ENCODE measurements around the gene RAP2A.

The RAP2A gene

DNA sequence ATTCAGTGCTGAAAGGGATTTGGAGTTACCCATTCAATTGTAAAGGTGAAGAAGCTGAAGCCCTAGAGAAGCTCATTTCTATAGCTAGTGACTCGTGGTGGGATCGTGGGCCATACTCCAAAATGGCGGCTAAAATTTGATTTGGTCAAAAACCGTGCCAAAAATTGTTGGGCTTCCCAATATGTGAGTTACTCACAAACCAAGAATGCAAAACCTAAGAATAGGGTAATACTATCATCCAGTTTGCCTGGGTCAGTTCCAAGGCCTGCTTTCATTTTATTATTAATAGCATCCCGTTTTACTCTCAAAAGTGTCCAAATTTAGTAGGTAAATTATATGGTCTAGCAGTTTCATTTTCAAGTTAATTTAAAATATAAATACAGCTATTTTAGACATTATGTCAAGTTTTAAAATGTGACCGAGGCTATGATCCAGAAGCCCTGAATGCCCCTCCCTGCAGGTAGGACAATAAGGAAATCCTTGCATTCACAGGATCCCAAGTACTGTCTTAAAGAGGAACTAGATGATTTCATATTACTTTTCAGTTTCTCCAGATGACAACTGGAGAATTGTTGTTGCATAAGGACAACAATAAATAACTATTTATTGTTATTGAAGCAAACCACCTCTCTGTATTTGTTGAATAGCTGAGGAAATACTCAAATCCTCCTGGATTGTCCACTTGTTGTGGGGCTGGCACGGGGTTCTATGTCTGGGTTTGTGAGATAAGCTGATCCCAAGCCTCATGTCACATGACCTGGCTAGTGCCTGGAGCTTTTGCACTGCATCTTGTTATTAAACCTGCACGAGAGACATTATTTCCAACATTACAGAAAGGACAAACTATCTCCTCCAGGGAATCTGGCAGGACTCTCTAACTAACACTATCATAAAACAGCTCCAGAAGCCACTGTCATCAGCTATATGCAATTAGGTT, 11.6 kb upstream of the RAP2A start:
- no peak for DNase-seq

DNA sequence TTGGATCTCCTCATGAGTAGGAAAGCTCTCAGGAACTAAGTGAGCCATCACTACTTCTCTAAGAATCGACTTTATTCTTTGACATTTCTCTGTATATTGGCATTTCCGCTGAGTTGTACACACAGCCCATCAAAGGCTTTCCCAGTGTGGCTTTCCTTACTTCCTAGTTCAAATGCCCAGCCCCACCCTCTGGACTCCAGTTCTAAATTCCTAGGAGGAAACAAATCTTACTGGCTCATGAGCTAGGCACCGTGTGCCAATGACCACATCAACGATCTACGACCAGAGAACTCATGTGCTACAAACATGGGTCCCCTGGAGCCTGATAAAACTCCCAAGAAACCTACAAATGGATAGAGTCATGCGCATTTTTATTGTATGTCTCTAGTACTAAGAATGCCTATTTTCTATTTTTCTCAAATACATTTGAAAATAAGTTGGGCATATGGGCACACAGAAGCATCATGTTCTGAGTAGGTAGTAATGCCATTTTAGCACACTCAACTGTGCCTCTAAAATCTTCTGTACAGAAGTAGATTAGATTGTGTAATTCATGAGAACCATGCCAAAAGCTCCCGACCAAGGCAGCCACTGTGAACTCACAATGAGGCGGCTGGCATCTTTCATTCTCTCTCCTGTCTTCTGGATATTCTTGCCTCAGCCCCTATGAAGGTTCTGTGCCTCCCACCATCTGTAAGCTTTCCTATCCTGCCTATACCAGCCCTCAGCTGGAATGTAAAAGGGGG, 10.5 kb upstream of the RAP2A start:
- no peak for DNase-seq

DNA sequence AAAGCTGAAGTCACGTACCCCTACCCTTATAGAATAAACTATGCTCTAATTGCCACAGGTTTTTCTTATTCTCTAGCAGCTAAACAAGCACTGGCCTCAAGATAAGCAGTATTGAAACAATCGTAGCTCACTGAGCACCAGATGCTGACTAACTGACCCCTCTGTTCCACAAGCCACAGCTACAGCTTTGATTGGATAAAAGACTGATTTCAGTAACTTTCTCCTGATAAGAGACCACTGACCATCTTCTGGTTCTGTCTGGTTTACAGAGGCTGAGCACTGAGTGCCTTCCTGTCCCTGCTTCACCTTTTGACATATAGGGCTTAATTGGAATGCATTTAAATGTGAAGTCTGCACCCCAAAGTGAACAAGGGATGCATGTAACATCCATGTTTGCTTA, 8.4 kb upstream of the RAP2A start:
- DNase-seq = no peak

DNA sequence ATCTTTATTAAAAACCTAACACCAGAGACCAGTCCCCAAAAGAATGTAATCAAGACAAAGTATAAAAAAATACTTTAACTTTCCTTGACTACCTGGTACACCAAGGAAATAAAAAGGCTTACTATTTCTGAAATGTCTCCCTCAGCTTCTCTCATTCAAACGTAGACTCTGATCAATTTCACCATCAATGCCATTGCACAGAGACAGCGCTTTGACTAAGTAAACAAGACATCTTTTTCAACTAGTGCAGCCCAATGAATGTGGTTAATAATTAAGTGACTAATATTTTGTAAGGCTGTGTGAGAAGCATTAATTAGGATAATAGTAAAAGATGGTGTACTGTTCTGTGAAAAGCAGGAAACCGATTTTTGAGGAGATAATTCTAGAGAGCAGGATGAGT, 7.3 kb upstream of the RAP2A start:
- no peak for DNase-seq

DNA sequence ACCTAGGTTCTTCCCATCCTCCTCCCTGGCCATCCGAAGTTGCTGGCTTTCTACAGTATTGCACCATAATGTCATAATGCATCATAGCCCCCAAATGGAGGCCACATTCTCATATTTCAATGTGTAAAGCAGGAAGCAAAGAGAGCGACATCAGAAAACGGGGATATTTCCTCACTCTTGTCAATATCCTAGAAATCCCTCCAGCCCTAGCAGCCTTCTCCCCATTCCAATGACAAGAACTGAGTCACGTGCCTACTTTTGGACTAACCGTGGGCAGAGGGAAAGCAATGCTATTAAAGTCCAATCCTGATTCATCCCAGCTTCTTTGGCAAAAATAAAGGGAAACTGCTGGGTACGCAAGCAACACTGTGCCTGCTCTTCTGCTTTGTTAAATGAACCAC, 4.3 kb upstream of the RAP2A start:
- no peak for DNase-seq

DNA sequence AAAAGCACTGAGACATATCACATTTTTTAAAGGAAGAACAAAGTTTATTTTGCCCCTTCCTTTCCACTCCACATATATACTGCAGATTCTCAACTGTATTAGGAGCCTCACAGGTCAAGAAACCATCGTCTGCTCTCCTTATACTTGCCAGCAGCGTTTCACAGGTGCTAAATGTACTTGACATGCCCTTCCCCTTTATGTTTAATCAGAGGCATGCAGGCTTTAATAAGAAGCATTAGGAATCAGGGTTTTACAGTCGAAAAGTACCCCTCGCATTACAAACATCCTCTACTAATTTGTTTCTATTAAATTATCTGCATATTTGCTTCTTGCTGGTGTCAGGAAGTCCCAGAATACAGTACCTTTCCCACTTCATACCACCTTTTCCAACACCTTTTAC, 3.7 kb upstream of the RAP2A start:
- no peak for DNase-seq

DNA sequence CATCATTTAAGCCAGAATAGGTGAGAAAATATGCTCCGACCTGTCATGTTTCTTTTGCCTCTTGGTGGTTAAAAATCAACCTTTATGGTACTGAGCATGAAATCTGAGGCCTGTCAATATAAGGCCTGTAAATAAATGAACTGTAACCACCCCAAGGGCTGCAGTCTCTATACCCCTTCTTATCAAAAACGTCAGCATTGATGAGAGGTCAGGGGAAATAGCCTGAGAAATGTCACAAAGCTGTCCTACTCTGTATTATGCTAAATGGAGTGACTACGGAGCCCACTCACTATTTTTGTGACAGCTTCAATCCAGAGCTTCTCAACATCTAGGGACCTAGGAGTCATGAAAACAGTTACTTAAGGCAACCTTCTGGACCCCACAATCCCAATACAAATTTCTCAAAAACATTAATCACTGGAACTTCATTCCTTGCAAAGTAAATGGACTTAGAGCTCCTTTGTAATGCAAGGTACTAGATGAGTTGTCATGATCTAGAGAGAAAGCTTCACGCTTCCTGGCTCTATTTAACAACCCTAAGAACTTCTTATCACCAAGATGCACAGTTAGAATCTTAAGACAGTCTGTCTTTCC, 2.7 kb upstream of the RAP2A start:
- no peak for DNase-seq

DNA sequence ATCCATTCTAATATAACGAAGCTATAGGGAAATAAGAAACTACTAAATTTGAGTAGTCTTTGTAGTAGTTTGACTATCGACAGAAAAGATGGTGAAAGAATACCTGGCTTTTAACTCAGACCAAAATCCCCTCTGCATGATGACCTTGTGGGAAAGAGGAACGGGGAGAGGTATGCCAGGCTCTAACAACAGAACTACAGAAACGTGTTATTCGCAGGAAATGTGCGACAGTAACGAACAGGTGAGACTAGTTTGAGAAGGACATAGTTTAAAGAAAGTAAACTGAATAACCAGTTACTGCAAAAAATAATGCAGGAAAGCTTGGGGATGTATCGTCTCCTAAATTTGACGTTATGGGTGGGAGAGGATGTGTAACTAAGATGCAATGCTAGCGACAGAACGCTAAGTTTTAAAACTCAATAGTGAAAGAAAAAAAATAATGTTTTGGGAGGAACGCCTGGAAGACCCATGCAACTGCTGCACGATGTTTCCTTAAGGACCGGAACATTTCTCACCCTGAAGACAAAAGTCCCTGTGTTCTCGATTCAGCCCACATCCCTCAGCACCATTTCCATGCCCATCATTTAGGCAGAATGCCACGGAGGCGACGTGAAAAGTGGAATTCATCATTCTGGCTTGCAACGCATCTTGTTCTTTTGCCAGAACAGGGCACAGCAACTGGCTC, 1.6 kb upstream of the RAP2A start:
- no peak for DNase-seq

DNA sequence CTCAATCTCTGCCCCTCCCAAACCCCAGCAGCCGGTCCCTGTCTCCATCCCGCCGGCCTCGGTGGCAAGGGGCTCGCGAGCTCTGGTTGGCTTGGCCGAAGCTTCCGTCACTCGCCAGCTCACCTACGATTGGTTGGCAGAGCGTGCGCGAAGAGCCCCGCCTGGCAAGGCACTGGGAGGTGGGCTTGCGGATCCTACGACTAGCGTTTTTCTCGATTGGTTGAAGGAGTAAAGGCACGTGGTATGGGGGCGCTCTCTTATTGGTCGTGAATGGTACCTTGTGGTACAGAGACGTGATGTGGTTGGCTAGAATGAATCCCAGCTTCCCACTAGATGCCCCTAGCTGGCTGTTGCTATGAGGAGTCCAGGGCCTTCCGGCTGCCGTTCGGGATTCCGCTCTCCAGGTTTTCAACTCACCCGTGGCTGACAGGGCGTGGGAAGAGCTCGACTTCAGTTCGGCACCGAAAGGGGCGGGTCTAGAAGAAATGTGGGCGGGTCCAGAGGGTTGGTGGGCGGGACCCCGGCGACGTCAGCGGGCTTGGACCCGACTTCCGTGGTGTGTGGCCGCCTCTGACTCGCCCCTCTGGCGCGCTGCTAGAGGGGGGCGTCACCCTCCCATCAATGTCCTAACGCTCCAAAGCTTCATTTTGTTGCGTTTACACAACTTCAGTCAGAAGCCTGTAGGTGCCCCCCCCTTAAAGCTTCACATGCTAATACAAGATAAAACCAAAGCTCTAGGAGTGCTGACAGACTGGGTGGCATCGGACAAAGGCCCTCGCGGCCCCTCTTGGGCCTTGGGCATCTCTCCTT, 847 bp upstream of the RAP2A start:
- peak; percentile 95 for DNase-seq

DNA sequence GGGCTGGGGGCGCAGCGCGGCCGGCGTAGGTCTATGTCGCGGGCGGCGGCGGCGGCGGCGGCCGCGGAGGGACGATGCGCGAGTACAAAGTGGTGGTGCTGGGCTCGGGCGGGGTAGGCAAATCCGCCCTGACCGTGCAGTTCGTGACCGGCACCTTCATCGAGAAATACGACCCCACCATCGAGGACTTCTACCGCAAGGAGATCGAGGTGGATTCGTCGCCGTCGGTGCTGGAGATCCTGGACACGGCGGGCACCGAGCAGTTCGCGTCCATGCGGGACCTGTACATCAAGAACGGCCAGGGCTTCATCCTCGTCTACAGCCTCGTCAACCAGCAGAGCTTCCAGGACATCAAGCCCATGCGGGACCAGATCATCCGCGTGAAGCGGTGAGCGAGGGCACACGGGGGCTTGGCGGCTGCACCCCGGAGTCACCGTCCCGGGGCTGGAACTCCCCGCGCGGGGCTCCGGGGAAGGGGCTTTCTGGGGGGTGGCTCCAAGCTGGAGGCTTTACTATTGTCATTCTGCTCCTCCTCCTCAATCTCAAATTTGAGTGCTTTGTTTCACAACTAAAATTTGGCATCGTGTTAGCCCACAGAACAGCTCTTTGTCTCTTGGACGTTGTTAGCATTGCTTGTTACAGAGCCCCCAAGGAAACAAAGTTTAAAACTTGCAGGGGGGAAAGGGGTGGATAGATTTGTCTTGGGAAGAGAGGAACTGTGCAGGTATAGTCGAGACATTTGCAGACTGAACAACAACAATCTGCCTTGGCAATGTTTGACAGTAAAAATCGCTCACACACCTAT, 630 bp downstream of the RAP2A start:
- DNase-seq = peak; percentile 27

DNA sequence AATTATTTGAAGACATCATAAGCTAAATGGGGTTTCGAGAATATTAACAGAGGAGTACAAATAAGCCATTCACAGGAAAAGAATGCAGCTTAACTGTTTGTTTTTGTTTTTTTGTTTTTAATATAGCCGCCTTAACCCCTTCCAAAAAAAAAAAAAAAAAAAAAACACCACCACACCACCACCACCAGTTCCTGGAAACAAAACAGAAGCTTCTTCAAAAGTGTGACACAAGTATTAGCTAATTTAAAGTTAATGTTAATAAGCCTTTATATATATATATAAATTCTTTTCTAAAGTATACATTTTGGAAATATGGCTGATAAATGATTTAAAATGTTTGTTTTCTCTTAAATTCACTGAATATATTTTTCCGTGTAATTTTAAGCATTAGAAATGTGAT, 1.4 kb downstream of the RAP2A start:
- no peak for DNase-seq

DNA sequence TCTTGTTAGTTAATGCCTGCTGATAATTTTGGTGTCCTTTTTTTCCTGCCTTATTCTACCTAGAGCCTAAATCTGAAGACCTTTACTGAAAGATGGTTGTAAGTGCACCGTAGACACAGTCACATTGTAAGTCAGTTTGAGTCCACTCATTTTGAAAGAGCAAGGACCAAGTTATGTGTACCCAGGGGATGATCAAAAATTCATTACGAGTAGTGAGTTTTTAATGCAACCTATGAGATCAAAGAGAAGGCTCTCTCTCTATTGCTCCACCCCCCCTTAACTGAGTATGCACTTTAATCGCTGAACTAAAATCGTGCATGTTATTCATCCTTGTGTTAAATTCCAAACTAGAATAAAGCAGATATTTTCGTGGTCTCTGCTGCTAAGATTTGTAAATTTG, 1.8 kb downstream of the RAP2A start:
- no peak for DNase-seq

DNA sequence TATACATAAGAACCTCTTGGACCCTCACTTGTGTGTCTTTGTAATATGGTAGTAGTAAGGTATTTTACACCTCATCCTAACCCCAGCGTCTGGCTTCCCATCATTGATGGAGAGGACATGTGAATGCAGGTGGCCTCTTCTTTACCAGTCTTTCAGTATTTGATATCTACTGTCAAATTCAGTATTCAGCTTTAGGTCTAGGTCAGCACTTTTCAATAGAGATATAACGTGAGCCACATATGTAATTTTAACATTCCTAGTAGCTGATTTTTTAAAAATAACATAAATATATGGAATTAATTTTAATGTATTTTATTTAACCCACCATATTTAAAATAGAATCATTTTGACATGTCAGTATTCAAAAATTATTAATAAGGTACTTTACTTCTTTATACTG, 2.9 kb downstream of the RAP2A start:
- DNase-seq = no peak

DNA sequence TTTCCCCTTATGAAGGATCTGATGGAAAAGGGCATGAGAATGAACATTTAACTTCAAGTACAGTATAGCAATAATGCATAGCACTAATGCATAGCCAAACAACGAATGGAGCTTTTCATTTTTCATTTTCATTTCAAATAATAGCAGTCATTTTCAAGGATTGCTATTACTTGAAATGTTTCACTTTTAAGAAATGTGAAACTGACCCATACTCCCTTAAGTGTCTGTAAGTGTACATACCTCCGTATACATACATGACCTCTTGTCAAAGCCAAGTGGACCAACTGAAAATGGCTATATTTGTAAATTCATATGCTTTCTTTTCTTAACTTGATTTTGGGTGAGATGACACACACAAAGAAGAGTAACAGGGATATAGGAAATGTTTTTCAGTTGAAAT, 3.8 kb downstream of the RAP2A start:
- DNase-seq = no peak

DNA sequence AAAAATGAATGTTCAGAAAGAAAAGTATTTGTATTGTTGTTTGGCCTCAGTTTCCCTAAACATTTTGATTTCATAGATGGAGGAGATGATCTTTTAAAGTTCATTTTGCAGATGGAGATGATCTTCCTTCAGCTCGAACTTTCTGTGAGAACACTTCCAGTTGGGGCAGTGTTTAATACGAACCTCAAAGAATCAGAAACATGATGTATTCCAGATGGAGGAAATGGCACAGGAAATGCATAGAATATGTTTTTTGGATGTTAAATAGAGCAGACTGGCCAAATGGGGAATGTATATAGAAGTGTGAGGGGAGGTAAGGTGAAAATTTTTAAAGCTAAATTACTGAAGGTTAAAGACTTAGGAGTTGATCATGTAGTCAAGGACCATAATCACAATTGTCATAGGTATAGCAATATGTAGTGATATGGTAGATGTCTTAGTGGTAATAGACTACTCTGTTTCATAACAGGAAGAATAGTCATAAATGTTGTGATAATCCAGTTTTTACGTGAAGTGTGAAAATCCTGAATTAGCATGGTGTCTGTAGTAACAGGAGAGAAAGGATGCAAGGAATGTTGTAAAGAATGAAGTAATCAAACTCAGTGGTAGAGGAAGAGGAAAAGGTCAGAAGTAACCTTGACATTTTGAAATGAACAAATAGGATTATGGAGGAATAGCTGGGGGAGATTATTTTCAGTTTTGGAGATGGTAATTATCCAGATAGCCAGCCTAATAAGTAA, 5.1 kb downstream of the RAP2A start:
- no peak for DNase-seq

DNA sequence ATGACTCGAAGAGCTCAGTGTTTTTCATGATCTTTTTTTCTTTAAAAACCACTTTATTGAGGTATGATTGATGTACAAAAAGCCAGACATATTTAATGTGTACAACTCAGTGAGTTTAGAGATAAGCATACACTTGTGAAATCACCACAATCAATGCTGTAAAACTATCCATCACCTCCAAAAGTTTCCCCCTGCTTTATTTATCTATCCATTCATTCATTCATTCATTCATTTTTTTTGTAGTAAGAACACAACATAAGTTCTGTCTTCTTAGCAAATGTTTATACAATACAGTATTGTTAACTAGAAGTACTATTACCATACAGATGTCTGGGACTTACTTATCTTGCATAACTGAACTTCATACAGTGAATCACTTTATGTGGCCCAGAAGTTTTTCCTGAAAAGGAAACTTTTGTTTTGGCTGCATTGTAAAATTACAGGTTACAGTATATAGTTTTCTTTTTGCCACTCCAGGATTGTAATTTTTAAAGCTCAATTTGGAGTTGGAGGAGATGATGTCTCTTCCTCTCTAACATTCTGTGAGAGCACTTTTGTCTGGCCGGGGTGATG, 6.7 kb downstream of the RAP2A start:
- no peak for DNase-seq

DNA sequence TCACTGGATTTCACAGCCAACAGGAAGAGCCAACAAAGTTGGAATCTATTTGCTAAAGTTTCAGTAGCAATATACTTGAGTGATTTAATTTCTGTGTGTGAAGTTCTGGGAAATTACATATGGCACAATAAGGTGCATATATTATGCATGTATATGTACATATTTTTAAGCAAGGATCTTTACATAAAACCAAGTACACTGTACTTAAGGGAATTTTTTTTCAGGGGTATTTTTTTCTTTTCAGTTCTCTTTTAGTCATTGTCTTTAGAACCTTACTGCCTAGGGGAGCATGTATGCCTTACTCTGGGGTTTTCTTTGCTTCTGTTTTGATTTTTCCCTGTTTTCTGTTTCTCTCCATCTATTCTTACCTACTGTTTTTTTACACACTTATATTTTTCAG, 7.4 kb downstream of the RAP2A start:
- DNase-seq = no peak

DNA sequence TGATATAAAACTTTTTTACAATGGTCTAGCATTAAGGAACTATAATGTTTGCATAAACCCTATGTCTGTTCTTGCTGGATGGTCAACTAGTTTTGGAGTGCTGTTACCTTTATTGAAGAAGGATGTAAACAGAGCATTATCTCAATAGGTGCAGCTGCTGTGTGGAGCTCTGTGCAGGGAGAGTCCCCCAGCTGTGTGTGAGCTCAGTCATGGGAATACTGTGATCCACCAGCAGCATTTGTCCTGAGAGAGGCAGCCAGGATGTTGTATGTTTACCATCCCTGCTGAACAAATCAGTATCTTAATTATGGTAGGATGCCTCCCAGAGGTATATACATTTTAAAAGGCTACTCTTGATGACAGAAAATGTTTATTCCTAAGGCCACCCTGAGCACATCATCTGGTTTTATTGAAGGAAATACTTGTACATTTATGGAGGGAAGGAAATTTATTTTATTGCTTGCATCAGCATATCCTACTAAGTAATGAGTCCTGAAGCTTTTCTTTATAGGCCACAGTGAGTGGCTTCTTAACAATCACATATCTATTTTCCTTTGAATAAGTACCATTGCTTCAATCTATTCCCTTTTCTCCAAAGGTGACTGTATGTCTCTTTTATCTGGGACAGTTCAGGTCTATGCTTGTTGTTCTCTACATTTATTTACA, 11.7 kb downstream of the RAP2A start:
- no peak for DNase-seq

DNA sequence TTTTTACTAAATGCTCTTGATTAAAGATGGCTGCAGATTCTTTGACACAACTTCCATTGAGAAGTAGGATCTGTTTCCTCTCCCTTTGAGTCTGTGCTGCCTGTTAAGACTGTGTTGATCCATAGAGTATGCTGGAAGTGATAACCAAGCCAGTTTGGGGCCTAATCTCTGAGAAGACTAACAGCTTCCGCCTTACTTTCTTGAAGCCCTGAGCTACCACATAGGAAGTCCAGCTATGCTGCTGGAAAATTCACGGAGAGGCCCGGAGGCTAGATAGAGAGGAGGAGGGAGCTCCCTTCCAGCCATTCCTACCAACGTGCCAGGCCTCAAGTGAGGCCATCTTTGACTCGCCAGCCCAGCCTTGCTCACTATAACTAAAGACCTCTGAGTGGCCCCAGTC, 12.5 kb downstream of the RAP2A start:
- no peak for DNase-seq

Measured in effector CD4-positive, alpha-beta T cell (primary cell).